ENCODE results near the gene CUX1. TPM values are rescaled to one million over a fixed set of nuclear protein-coding genes. Genes with fewer than 3 reads are reported as not detected.

CUX1 gene
- polyA plus RNA-seq, 1 donor, result 101 TPM

DNA sequence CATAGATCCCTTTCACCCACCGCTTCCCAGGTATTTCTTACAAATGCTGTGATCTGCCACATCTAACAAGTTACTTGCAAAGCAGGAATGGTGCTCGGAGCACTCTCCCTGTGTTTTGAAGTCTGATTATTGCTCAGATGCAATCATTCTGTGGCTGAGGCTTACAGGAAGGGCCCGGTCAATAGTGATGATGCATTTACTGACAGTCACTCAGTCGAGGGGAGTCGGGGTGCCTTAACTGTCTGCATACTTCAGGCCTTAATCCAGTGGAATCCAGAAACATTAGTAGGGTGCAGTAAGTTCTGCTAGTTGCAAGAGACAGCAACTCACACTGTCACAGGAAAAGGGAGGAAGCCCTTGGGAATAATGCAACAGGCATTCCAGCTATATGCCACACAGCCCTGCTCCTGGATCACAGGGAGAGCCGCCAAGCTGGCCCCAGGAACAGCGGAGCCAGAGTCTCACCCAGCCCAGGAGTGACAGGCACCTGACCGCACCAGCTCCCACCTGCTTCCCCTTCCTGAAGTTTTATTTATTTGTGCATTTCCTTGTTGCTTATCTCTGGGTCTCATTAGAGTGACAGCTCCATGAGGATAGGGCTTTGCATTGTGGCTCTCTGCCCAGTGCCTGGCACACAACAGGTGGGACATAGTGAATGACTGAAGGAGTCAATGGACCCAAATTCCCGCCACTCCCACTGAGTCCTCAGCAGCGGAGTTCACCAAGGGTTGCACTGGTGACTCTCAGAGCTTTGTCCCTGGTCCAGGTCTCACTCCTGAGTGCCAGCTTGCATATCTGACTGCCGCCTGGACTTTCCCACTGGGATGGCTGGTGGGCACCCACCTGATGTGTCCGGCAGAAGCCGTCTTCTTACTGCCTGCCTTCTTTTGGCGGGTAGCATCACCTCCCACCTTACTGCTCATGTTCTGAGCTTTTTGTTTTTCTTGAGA lies 256.8 kb downstream of the CUX1 start:
- DNase-seq, result no peak

DNA sequence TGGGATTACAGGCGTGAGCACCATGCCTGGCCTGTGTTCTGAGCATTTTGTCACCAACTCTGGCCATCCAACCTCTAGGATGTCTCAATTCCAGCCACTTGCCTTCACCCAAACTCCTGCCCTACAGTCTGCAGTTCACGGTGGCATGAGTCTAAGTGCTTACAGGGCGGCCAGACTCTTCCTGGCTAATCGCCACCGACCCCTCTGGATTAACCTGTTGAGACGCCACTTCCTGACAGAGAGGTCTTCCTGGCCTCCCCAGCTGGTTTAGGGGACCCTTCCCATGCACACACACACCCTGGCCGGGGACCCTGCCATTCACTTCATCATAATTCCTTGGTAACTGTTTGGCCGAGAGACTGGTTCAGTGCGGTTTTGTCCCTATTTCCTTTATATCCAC lies 257.7 kb downstream of the CUX1 start:
- DNase-seq, result no peak

DNA sequence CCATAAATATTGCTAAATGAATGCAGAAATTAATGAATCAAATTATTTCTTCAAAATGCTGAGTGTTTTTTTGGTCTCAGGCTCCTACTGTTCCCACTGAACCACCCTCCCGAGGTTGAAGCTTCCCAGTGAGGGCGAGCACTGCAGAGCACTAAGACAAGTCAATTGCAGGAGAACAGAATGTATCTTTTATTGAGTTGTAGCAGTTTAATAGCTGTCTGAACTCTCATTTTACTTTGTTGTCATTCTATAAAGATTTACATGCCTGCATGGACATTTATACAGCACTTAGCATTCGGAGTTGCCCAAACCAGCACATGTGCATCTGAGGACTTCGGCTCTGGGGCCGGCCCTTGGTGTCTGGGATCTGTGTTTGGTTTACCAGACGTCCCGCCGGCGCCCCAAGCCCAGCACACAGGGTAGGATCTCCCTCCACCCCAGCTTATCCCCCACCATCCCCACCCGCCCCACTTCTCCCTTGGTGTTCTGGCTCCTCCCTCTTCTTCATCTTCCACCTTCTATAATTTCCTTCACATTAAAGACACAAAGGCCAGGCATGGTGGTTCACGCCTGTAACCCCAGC lies 258.2 kb downstream of the CUX1 start:
- no peak for DNase-seq

DNA sequence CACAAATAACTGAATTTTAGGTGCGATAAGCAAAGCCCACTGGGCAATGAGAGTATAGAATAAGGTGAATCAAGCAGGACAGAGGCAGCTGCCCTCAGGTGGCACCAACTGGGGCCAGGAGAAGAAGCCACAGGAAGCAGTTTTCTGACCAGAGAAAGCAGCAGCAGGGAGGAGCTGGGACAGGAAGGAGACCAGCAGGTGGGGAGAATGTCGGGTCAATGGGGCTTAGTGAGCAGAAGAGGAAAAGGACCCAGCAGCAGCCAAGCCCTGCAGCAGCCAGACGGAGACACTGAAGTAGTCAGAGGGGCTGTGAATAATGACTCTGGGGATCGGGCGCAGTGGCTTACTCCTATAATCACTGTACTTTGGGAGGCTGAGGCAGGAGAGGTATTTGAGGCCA lies 259.7 kb downstream of the CUX1 start:
- DNase-seq, result no peak

DNA sequence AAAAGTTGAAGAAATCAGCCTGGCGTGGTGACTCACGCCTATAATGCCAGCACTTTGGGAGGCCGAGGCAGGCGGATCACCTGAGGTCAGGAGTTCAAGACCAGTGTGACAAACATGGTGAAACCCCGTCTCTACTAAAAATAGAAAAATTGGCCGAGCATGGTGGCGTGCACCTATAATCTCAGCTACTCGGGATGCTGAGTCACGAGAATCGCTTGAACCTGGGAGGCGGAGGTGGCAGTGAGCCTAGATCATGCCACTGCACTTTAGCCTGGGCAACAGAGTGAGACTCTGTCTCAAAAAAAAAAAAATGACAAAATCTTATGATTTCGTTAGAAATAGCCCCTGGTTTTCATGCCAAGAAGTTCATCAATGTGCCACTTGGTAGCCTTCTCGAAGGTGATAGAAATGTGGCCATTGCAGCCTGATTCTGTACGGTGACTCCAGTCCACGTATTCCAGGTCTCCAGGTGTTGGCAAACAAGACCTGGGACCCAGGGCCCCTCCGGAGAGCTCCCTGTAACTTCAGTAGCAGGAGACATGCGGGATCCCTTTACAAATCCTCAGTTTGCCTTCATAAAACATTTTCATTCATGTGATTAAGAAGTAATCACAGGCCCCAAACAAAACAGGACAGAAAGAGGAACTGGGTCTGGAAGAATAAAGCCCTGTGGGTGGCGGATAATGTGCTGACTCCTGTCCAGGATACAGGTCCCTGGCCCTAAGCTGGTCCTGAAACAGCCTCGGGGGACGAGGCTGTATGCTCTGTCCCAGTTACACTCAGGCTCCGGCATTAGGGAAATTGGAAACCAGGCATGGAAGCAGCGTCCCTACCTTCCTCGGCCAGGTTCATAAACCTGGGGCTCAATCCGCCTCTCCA lies 262.0 kb downstream of the CUX1 start:
- no peak for DNase-seq

DNA sequence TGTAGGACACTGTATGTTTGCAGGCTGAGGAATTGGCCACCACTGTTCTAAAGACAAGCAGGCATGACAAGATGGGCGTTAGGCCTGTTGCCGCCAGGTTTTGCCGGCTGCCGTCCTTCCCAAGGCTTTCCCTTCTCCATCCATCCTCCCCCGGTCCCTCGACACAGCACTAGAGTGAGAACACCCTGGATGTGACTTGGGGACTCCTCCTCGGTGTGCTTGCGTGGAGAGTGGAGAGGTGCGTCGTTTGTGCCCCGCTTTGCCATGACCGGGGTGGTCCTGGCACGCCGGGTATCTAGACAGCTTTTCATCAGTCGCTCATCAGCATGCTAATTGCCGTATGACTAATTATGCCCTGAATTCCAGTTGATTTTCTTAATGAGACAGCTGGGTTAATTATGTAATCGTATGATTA lies 262.6 kb downstream of the CUX1 start:
- DNase-seq, result no peak

DNA sequence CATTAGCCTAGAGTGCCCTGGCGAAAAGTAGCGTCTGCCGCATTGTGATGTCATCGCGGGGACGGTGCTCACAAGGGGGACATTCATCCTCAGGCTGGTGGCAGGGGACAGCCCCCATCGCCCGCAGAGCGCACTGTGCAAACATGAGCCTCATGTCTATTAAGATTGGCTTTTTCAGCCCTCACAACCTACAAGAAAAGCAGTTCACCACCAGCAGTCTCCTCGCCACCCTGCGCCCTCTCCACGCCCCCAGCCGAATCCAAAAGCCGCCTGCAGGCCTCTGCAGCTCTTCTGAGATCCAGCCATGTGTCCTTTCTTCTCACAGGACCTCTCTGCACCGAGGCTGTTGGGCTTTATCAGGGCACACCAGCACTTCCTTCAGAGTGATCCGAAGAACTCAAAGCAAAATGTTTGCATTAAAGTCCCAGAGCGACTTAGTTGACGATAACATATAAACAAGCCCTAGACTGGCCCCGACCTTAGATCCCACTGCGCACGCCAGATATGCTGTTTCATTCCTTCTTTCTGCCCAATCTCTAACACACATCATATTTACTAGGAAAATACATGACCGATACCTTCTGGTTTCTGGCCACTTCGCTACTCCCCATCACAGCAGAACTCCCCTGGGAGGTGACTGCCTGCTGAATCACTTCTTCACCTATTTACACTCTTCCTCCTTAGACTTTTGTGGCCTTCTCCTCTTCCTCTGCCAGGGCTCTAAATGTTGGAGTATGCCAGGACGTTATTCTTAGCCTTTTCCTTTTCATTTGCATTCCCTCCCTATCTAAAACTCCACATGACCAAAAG lies 263.2 kb downstream of the CUX1 start:
- no peak for DNase-seq

DNA sequence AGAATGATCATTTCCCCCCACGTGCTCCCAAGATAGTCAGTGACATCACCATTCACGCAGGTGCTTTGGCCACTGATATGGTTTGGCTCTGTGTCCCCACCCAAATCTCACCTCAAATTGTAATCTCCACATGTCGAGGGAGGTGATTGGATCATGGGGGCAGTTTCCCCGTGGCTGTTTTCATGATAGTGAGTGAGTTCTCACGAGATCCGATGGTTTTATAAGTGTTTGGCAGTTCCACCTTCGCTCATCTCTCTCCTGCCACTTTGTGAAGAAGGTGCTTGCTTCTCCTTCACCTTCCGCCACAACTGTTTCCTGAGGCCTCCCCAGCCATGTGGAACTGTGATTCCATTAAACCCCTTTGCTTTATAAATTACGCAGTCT lies 263.8 kb downstream of the CUX1 start:
- DNase-seq, result no peak

DNA sequence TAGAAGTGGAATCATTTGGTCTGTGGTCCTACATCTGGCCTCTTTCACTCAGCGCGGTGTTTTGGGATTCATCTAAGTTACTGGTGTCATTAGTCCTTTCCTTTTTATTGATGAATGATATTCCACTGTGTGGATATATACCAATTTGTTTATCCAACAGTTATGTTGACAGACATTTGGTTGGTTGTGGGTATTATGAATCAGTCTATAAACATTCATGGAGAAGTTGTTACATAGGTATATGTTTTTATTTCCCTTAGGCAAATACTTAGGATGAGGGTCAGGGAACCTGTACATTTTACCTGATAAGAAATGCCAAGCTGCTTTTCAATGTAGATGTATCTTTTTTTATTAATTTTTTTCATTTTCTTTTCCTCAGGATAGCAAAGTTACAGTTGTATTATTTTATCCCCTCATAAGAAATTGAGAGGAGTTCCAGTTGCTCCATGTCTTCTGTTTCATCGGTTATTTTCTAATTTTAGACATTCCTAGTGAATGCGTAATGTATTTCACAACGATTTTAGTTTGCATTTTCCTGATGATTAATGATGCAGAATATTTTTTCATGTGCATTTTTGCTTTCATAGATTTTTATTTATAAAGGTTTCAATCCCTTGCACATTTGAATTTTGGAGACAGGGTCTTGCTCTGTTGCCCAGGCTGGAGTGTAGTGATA lies 265.4 kb downstream of the CUX1 start:
- DNase-seq, result no peak

DNA sequence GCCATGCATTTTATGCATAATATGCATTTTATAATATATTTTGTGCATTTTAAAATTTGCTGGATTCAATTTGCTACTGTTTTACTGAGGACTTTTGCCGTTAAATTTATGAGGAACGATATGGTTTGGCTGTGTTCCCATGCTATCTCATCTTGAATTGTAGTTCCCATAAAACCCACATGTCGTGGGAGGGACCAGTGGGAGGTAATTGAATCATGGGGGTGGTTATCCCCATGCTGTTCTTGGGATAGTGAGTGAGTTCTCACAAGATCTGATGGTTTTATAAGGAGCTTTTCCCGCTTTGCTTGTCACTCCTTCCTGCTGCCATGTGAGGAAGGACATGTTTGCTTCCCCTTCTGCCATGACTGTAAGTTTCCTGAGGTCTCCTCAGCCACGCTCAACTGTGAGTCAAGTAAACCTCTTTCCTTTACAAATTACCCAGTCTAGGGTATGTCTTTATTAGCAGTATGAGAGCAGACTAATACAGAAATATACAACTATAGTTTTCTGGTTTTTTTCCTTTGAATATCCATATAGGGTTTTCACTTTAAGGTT lies 267.9 kb downstream of the CUX1 start:
- DNase-seq, result no peak

DNA sequence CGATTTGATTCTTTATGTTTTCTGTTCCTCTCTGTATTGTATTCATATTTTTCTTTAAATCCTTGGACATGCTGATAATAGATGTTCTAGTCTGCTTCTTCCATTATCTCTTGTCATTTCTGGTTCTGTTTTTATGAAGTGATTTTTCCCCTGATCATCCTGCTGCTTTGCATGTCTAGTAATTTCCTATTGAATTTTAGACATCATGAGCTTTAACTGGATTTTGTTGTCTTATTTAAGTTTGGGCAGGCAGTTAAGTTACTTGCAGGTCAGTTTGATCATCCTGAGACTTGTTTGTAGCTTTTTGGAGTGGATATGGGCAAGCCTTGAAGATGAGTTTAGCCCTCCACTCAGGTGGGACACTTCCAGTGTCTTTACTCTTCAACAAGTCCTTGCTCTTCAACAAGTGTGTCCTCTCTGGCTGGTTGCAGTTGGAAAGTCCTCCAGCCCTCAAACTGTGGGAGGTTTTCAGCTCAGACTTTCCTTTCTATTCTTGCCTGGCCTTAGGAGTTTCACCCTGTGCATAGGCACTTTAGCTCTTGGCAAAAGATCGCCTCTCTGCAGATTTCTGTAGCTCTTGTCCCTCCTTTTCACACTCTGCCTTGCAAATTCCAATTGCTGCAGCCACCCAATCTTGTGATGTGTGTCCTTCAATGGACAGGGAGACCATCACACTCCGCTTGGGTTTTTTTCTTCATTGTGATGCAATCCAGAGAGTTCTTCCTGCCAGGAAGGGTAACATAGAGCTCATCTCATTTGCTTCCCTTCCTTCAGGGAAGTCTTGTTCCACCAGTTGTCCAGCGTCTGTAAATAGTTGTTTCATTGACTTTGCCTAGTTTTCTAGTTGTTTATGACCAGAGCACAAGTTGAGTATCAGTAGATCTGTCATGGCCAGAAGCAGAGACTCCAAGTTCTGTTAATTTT lies 272.0 kb downstream of the CUX1 start:
- DNase-seq, result no peak

DNA sequence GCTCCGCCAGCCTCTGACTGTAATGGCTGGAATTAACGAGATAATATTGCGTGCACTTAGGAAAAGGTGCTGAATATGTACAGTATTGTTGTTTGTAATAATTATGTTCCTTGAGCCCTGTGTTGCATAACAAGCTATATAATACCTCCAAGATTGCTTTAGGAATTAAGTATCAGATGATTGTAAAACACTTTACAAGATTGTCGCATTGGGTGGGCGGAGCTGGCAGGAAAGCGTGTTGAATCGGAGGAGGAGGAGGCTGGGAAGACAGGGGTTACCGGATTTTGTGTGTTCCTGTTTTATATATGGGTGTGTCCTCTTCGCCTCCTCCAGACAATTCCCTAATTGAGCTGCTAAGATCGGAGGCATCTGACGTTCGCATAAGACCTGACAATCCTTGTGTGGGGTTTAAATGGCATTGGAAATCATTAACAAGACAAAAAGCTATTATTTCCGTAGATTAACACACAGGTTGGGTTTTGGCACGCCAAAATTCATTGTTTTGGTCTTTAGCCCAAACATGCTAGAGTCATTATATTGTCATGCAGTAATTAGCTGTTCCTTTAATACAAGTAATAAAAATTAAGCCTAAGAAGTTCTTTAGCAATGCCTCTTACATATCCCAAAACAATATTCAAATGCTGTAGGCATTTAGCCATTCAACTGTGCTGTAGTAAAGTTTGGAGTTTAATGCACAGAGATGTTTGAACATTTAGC lies 276.3 kb downstream of the CUX1 start:
- no peak for DNase-seq

DNA sequence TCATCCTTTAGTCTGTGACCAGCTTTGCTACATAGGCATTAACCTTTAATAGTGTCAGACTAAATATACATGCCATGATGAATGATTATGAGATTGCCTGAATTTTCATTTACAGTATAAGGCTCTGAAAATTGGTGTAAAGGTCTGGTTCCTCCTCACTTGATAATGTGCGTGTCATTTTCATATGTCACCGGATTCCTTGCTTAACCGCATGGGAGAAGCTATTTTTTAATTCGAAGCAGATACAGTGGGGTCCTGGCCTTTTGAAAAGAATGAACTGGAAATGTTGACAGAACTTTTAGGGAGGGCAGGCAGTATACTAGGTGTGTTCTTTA lies 276.9 kb downstream of the CUX1 start:
- no peak for DNase-seq

DNA sequence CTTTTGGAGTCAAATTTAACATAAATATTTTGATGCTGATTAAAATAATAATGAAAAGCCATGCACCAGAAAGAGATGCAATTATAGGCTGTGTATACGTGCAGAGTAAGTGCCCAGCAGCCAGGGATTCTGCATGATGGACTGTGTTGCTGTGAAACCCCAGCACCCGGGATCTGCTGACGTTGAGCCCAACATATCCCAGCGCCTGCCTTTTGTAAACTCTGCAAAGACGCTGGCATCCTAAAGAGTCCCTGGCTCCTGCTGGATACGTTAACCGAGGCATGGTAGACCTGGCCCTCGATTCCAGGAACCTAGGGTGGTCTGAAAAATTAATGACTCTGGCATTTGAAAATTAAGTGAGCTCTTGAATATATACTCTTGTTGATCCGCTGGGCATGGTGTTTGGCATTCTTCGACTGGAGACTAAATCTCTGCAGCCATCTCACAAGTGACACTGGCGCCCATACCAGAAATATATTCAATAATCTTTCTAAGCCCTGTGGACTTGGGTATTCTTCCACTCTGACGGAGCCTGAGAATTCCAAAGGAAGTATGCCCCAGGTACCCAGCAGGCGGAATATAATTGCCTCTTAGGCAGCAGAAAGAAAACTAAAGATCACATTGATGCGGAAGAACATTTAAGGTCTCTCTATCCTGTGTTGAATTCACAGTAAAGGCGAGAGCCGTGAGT lies 278.0 kb downstream of the CUX1 start:
- no peak for DNase-seq

DNA sequence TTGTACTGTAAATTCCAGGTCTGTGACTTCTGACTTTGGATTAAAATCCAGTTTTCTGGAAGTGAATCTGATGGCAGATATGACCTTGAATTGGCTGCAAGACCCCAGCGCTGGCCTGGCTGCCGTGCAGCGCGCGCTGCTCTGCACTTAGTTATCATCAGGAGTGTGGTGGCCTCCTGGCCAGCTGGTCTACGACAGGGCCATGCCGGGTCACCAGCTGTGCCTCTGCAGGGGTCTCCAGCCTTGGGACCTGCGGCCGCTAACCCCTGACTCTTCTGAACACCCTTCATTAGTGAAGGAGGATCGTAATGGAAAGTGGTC lies 278.5 kb downstream of the CUX1 start:
- no peak for DNase-seq

DNA sequence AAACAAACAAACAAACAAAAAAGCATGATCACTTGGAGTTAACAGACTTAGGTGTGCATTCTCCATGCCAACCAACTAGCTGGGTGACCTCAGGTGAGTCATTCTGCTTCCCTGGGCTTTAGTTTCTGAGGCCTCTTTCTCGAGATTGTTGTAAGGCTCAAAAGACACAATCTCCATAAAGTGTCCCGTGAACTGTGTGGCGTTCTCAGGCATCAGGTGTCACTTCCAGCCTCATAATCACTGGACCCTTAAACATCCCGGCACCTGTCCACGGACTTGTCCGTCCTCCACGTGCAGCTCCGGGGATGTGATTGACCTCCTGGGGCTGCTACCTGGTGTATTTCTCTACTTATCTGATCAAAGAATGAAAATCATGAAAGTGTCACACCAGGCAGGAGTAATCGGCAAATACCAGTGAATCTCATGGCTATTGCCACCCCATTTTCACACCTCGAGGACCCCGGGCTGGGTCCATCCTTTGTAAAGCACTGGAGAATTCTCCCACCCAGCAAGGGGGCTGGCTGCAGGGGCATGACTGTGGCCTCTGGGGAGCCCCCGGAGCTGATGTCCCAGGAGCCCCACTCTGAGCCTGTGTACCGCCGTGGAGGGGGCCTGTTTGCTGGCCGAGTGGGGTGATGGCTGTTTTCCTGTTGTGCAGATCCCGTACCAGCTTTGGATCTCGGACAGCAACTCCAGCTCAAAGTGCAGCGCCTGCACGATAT lies 279.4 kb downstream of the CUX1 start:
- no peak for DNase-seq

DNA sequence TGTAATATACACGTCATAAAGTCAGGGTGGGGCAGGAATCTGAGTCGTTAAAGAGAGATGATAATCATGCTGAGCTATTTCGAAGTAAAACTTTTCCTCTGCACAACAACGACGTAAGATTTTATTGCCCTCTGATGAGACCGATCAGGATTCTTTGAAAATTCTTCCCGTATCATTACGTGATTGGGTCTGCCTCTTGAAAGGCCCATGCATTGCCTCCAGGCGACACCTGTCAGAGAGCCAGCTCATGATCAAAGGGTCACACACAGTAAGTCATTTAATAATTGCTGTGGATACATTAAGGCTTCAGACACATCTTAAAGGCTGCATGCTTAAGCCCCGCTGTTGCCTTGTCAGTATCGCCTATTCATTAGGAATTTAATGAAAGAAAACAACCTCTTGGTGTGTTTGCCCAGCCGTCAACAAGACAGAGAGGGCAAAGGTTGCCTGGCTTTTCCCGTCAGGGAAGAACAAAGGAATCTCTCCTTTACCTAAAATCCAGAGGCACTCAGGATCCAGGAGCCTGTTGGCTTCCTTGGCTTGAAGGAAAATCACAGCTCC lies 280.3 kb downstream of the CUX1 start:
- no peak for DNase-seq

DNA sequence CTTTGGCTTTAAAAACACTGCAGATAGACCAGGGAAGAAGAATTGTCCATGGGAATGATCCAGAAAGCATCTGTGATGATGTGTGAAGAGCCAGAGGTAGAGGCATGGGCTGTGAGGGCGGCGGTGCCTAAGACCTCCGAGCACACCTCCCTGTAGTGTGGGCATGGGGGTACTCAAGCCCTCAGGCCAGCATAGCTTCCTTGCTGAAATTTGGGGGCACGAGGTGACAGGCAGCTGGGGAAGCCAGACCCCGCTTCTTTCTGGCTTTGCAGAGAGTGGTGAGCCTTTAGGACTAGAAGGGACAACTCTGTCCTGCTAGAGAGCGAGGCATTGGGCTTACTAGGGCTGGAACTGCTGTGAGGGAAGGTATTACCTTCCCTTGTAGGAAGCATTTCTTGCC lies 281.6 kb downstream of the CUX1 start:
- DNase-seq, result no peak

Data from left kidney (tissue), 2 donors.